Upper lobe of left lung (tissue), 6 donors: ENCODE data around the gene RPRD1B. TPM values are rescaled to one million over a fixed set of nuclear protein-coding genes. Genes with fewer than 3 reads are reported as not detected.

Source experiments
- ATAC-seq, 2 donors: fragments of 200-7000 bp; cut with Tn5 transposase; one replicate each; pipeline ENCODE4 v1.9.1; 2022; ENCODE audit warnings: mild to moderate bottlenecking in 2 of 2, moderate library complexity in 2 of 2; ENCODE audit not compliant: low FRiP score in 2 of 2
- DNase-seq, 2 donors: peaks; one replicate each; pipeline ENCODE4 v3.0.0-alpha.2; 2019 to 2020
- H3K27ac ChIP-seq, 4 donors: fragments of 200-600 bp; sonication (generic); one replicate each; pipeline ENCODE4 v1.5.1; 2016 to 2019
- H3K27me3 ChIP-seq, 4 donors: fragments of 200-600 bp; sonication (generic); one replicate each; pipeline ENCODE4 v1.5.1; 2017 to 2019
- H3K36me3 ChIP-seq, 4 donors: fragments of 200-600 bp; sonication (generic); one replicate each; pipeline ENCODE4 v1.5.1; 2016 to 2019
- H3K4me1 ChIP-seq, 4 donors: fragments of 200-600 bp; sonication (generic); one replicate each; pipeline ENCODE4 v1.5.1; 2018 to 2019
- H3K4me3 ChIP-seq, 4 donors: fragments of 200-600 bp; sonication (generic); one replicate each; pipeline ENCODE4 v1.5.1; 2017 to 2019; ENCODE audit warnings: mild to moderate bottlenecking in 2 of 4, moderate library complexity in 1 of 4
- H3K9me3 ChIP-seq, 4 donors: fragments of 200-600 bp; sonication (generic); one replicate each; pipeline ENCODE4 v1.5.1; 2018 to 2019
- EP300 ChIP-seq, 4 donors: sonication (generic); formaldehyde crosslinking; IDR thresholded peaks; one replicate each; pipeline ENCODE4 v1.5.1; 2017; ENCODE audit warnings: antibody characterized with exemption in 4 of 4, control low read depth in 2 of 4
- POLR2A ChIP-seq, 4 donors: fragments of 450-650 bp; IDR thresholded peaks; one replicate each; pipeline ENCODE4 v1.5.1; 2016 to 2017; ENCODE audit warnings: antibody characterized with exemption in 4 of 4, mild to moderate bottlenecking in 2 of 4
- POLR2AphosphoS5 ChIP-seq, 2 donors: sonication (generic); formaldehyde crosslinking; IDR thresholded peaks; one replicate each; pipeline ENCODE4 v1.5.1; 2017; ENCODE audit warnings: antibody characterized with exemption in 2 of 2
- WGBS, 2 donors: methylation state at CpG; one replicate each; pipeline ENCODE4 v1.1.5; 2017 to 2018; 5-methylcytosine and 5-hydroxymethylcytosine counted together
- total RNA-seq, 6 donors: library from RNA; depleted of rRNA in 4 of 6; stranded (reverse); fragments of >200 nt in 4 of 6; gene quantifications; one replicate each; pipeline versions ENCODE4 v1.1.0 to v1.2.1, GENCODE V29; 2016 to 2021
- TF ChIP-seq, protein P1 (sequence below), 6 experiments: fragments of 450-650 bp in 4 of 6; fragments of 200-600 bp in 2 of 6; sonication (generic) in 2 of 6; IDR thresholded peaks; one replicate each; pipeline ENCODE4 v1.5.1; 2016 to 2019; ENCODE audit warnings: antibody characterized with exemption in 6 of 6
- donor health status: DM: no; HTN: no; CAD: no; lungs with moderate emphysema.
- donor health status: DM: no; HTN: yes; CAD: no; lungs with severe emphysema.

RPRD1B gene
- total RNA-seq, 6 donors from 2014 or later, result 26.0 to 75.4 (median 29.2) TPM

DNA sequence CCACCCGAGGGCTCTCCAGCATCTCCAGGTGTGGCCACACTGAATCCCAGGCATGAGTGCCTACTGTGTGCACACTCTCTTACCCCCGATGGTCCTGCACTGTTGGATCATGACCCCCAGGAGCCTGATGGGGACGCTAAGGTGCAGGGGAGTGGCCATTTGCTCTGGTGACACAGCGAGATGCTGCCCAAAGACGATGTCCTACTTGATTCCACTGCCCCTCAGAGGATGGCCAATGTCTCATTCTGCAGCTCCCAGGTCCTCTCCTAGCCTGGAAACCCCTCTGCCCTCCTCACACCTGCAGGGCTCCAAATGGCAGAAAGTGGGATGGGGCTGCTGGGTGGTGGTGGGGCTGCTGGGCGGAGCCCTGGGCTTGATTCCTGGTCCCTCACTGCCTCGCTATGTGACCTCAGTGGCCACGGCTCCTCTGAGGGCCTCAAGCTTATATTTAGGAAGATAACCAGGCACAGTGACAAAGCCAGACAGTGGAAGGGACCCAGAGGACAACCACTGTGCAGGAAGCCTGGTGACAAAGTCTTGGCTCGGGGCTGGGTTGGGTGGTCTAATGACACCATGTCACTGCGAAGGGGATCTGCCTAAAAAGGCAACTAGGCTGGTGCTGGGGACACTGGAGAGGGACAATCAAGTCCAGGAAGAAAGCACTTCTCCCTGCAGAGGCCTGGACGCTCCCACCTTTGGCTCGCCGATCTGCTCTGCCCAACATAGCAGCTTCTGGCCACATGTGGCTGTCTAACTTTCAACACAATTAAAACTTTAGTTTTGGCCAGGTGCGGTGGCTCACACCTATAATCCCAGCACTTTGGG is 103.1 kb downstream of the RPRD1B start:
- Histone ChIP-seq H3K4me3 (no peak overlapping the region), H3K36me3 (peaks cover 0 to 91% (median 35%) of the 10 kb centered on the region in 4 donors), H3K27ac (peak overlapping the region; percentile 62 to 78 (median 73)), H3K9me3 (no peaks in the 10 kb centered on the region), H3K4me1 (peaks cover 43 to 64% (median 52%) of the 10 kb centered on the region in 4 donors), H3K27me3 (no peaks in the 10 kb centered on the region)
- no peak for DNase-seq
- TF ChIP-seq EP300 (IDR thresholded peaks at IDR 0.05), result no peak
- TF ChIP-seq, protein P1, sequence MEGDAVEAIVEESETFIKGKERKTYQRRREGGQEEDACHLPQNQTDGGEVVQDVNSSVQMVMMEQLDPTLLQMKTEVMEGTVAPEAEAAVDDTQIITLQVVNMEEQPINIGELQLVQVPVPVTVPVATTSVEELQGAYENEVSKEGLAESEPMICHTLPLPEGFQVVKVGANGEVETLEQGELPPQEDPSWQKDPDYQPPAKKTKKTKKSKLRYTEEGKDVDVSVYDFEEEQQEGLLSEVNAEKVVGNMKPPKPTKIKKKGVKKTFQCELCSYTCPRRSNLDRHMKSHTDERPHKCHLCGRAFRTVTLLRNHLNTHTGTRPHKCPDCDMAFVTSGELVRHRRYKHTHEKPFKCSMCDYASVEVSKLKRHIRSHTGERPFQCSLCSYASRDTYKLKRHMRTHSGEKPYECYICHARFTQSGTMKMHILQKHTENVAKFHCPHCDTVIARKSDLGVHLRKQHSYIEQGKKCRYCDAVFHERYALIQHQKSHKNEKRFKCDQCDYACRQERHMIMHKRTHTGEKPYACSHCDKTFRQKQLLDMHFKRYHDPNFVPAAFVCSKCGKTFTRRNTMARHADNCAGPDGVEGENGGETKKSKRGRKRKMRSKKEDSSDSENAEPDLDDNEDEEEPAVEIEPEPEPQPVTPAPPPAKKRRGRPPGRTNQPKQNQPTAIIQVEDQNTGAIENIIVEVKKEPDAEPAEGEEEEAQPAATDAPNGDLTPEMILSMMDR (IDR thresholded peaks at IDR 0.05), result no peak
- TF ChIP-seq POLR2AphosphoS5 (IDR thresholded peaks at IDR 0.05), result no peak
- TF ChIP-seq POLR2A (IDR thresholded peaks at IDR 0.05), result no peak
- no peak for ATAC-seq
- WGBS, 2 donors, result 79 to 83% methylated on average over 12 to 14 of the region's 14 CpGs

DNA sequence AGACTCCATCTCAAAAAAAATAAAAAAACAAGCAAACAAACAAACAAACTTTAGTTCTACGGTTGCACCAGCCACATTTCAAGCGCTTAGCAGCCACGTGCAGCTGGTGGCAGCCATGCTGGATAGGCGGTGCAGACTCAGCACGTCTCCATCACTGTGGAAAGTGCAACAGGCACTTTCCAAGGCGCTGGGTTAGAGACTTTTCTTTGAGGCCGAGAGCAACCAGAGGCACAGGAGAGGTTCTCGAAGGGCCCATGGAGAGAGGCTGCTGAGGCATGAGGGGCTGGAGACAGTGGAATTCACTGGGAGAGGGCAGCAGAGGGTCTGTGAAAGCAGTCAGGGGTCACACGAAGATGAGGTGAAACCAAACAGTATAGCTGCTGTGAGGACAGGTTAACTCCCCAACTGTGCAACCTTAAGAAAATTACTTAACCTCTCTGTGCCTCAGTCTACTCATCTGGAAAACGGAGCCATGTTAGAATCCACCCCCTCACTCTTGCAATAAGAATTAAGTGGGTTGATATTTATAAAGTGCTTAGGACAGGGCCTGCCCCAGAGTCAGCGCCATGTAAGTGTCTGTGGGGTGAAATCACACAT is 104.0 kb downstream of the RPRD1B start:
- Histone ChIP-seq H3K4me3 (no peak overlapping the region), H3K36me3 (peaks cover 0 to 91% (median 34%) of the 10 kb centered on the region in 4 donors), H3K27ac (peak overlapping the region in 2 of 4 donors; percentile 76 to 78), H3K27me3 (no peaks in the 10 kb centered on the region), H3K4me1 (peaks cover 52 to 68% (median 54%) of the 10 kb centered on the region in 4 donors), H3K9me3 (no peaks in the 10 kb centered on the region)
- TF ChIP-seq POLR2A (IDR thresholded peaks at IDR 0.05) (no peak), EP300 (IDR thresholded peaks at IDR 0.05) (no peak), POLR2AphosphoS5 (IDR thresholded peaks at IDR 0.05) (no peak)
- TF ChIP-seq, protein P1 (IDR thresholded peaks at IDR 0.05), result no peak
- DNase-seq (no peak), ATAC-seq (no peak)
- whole genome bisulfite sequencing, 2 donors, result 90 to 91% methylated on average over 11 of the region's 11 CpGs

GRCh38 chr20:38138086-38138778 is 104.7 kb downstream of the RPRD1B start:
- ATAC-seq (no peak), DNase-seq (no peak)
- H3K27ac ChIP-seq, result peak overlapping the region in 2 of 4 donors; percentile 74 to 76
- no peak for TF ChIP-seq POLR2AphosphoS5 (IDR thresholded peaks at IDR 0.05)
- TF ChIP-seq POLR2A (IDR thresholded peaks at IDR 0.05), result no peak
- TF ChIP-seq EP300 (IDR thresholded peaks at IDR 0.05), result no peak
- TF ChIP-seq, protein P1 (IDR thresholded peaks at IDR 0.05), result no peak
- H3K36me3 ChIP-seq, result peaks cover 0 to 91% (median 33%) of the 10 kb centered on the region in 4 donors
- H3K4me3 ChIP-seq, result no peak overlapping the region
- no peaks in the 10 kb centered on the region for H3K9me3 ChIP-seq
- no peaks in the 10 kb centered on the region for H3K27me3 ChIP-seq
- H3K4me1 ChIP-seq, result peaks cover 55 to 75% (median 59%) of the 10 kb centered on the region in 4 donors
- WGBS, 2 donors, result 86 to 95% methylated on average over 6 to 14 of the region's 15 CpGs

- H3K4me1 ChIP-seq, result peaks cover 61 to 77% (median 62%) of the 10 kb centered on the region in 4 donors
- no peak overlapping the region for H3K4me3 ChIP-seq
- 86 to 90% methylated on average over 24 to 25 of the region's 25 CpGs for WGBS, 2 donors
- TF ChIP-seq POLR2AphosphoS5 (IDR thresholded peaks at IDR 0.05), result no peak
- TF ChIP-seq, protein P1 (IDR thresholded peaks at IDR 0.05), result no peak
- H3K27me3 ChIP-seq, result no peaks in the 10 kb centered on the region
- H3K27ac ChIP-seq, result peak overlapping the region; percentile 5 to 86 (median 58)
- H3K36me3 ChIP-seq, result peaks cover 0 to 82% (median 35%) of the 10 kb centered on the region in 4 donors
- no peak for DNase-seq
- no peaks in the 10 kb centered on the region for H3K9me3 ChIP-seq
- ATAC-seq, result no peak
Measured at GRCh38 chr20:38139156-38139912, 105.8 kb downstream of the RPRD1B start.
